Right ventricle myocardium superior (tissue), 1 donor: ENCODE measurements around the gene MEX3A. TPM values are rescaled to one million over a fixed set of nuclear protein-coding genes. Genes with fewer than 3 reads are reported as not detected.
"Not testable (repeated sequence)": the region's sequence is repeated elsewhere in the genome, so short reads cannot be mapped to it uniquely, and the experiment has no call there.

Source experiments
- ATAC-seq: fragments of 200-7000 bp; cut with Tn5 transposase; one replicate; pipeline ENCODE4 v1.9.1; 2020; ENCODE audit warnings: mild to moderate bottlenecking; ENCODE audit not compliant: poor library complexity
- DNase-seq: peaks from one replicate; pipeline ENCODE4 v3.0.0-alpha.2; 2020
- intact Hi-C: fragments of 100-400 bp; cut with DNase I; formaldehyde crosslinking; loops from one replicate; pipeline ENCODE4 v1.11.2; 2022
- long read RNA-seq: library from polyadenylated mRNA; unstranded; transcript quantifications from one replicate; pipeline ENCODE4 v2.0.0, GENCODE V29; 2021
- total RNA-seq: library from RNA; stranded (reverse); fragmentation: NEBNext Ultra II Directional; extraction: Animal tissue kit (Norgen Biotek cat#: 25700); gene quantifications from one replicate; pipeline ENCODE4 v1.2.1, GENCODE V29; 2021
- donor health status: DM: no; HTN: yes; CAD: no; lungs with severe emphysema.

MEX3A gene
- 0.16 TPM for total RNA-seq
- long read RNA-seq, result 0 reads

GRCh38 chr1:156082309-156083091 is at the start of gene MEX3A:
MEX3A (minus strand) TSS chr1:156082465; CDS start chr1:156081998, 467 bp downstream.
- DNase-seq (peak; percentile 85), ATAC-seq (peak; percentile 91)
- intact Hi-C loops, result no loop called here

- intact Hi-C loops, result loop anchor here (2.0 kb wide), 1 partner anchor 34 kb away; no protein-coding TSS in a partner anchor
- DNase-seq (no peak), ATAC-seq (no peak)
Measured at GRCh38 chr1:156130578-156130942, 48.3 kb upstream of the MEX3A start.

GRCh38 chr1:156129687-156130577 is 47.7 kb upstream of the MEX3A start:
- DNase-seq (peak; percentile 87), ATAC-seq (peak; percentile 53)
- intact Hi-C loops, result loop anchor here (2.0 kb wide), 1 partner anchor 33 kb away; no protein-coding TSS in a partner anchor

GRCh38 chr1:156128654-156129597 is 46.7 kb upstream of the MEX3A start:
- peak; percentile 22 for ATAC-seq

GRCh38 chr1:156128308-156128653 is 46.0 kb upstream of the MEX3A start:
- ATAC-seq (no peak), DNase-seq (no peak)
- intact Hi-C loops, result no loop called here

More at GRCh38 chr1:156128654-156129597, 46.7 kb upstream of the MEX3A start:
- intact Hi-C loops, result no loop called here
- DNase-seq, result peak; percentile 65

- peak; percentile 69 for DNase-seq
- intact Hi-C loops, result no loop called here
- ATAC-seq, result no peak
Measured at GRCh38 chr1:156126630-156127534, 44.6 kb upstream of the MEX3A start.

GRCh38 chr1:156126043-156126629 is 43.9 kb upstream of the MEX3A start:
- DNase-seq, result peak; percentile 96
- ATAC-seq, result peak; percentile 54

GRCh38 chr1:156125544-156125943 is 43.3 kb upstream of the MEX3A start:
- DNase-seq, result not testable (repeated sequence)

More at GRCh38 chr1:156126043-156126629, 43.9 kb upstream of the MEX3A start:
- intact Hi-C loops, result no loop called here

GRCh38 chr1:156124557-156125483 is 42.6 kb upstream of the MEX3A start:
- DNase-seq (peak; percentile 75), ATAC-seq (peak; percentile 5)
- intact Hi-C loops, result no loop called here

More at GRCh38 chr1:156125544-156125943, 43.3 kb upstream of the MEX3A start:
- ATAC-seq, intact Hi-C loops: not testable (repeated sequence)

- intact Hi-C loops, result no loop called here
- ATAC-seq, result peak; percentile 81
- DNase-seq, result peak; percentile 99
Measured at GRCh38 chr1:156123356-156124196, 41.3 kb upstream of the MEX3A start.

GRCh38 chr1:156122519-156123355 is 40.5 kb upstream of the MEX3A start:
- ATAC-seq, result peak; percentile 54
- intact Hi-C loops, result no loop called here
- DNase-seq, result peak; percentile 88

GRCh38 chr1:156122086-156122485 is 39.8 kb upstream of the MEX3A start:
- intact Hi-C loops, result no loop called here
- no peak for ATAC-seq
- no peak for DNase-seq

GRCh38 chr1:156121457-156121856 is 39.2 kb upstream of the MEX3A start:
- intact Hi-C loops, result no loop called here
- ATAC-seq (no peak), DNase-seq (no peak)

- DNase-seq, ATAC-seq, intact Hi-C loops: not testable (repeated sequence)
Measured at GRCh38 chr1:156121005-156121404, 38.7 kb upstream of the MEX3A start.
